ENCODE results near the gene XPR1.

GRCh38 chr1:180920193-180920592 lies 288.4 kb downstream of the XPR1 start:
- no peak for TF ChIP-seq EZH2 (IDR thresholded peaks at IDR 0.05; ENCODE audit: low read length)
- TF ChIP-seq, protein P1, sequence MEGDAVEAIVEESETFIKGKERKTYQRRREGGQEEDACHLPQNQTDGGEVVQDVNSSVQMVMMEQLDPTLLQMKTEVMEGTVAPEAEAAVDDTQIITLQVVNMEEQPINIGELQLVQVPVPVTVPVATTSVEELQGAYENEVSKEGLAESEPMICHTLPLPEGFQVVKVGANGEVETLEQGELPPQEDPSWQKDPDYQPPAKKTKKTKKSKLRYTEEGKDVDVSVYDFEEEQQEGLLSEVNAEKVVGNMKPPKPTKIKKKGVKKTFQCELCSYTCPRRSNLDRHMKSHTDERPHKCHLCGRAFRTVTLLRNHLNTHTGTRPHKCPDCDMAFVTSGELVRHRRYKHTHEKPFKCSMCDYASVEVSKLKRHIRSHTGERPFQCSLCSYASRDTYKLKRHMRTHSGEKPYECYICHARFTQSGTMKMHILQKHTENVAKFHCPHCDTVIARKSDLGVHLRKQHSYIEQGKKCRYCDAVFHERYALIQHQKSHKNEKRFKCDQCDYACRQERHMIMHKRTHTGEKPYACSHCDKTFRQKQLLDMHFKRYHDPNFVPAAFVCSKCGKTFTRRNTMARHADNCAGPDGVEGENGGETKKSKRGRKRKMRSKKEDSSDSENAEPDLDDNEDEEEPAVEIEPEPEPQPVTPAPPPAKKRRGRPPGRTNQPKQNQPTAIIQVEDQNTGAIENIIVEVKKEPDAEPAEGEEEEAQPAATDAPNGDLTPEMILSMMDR (optimal IDR thresholded peaks at IDR 0.05 in 1 of 3, IDR thresholded peaks at IDR 0.05 in 1 of 3, conservative IDR thresholded peaks at IDR 0.05 in 1 of 3; ENCODE audit: extremely low read depth in 1 of 3, insufficient read depth in 2 of 3, low read length in 3 of 3) = no peak

All from keratinocyte (primary cell).